HepG2 (cell line): ENCODE results near the gene UQCR11. TPM values are rescaled to one million over a fixed set of nuclear protein-coding genes. Genes with fewer than 3 reads are reported as not detected.

Experiments used
- ARHGAP35 ChIP-seq: sonication (generic); formaldehyde crosslinking; IDR thresholded peaks from 2 replicates; pipeline ENCODE4 v1.9.0; 2022; ENCODE audit warnings: mild to moderate bottlenecking, inconsistent platforms, moderate library complexity, missing genetic modification reagents, borderline replicate concordance
- RFX3 ChIP-seq: IDR thresholded peaks from 2 replicates; pipeline ENCODE4 v1.6.1; 2016; ENCODE audit warnings: missing biosample characterization, missing genetic modification reagents
- ZNF317 ChIP-seq: sonication (generic); formaldehyde crosslinking; IDR thresholded peaks from 2 replicates; pipeline ENCODE4 v1.5.0; 2020; ENCODE audit warnings: mild to moderate bottlenecking, missing genetic modification reagents
- ZNF749 ChIP-seq: sonication (generic); formaldehyde crosslinking; IDR thresholded peaks from 2 replicates; pipeline ENCODE4 v1.8.0; 2022; ENCODE audit warnings: mild to moderate bottlenecking, missing genetic modification reagents, moderate library complexity, borderline replicate concordance
- ZNF766 ChIP-seq: sonication (generic); formaldehyde crosslinking; IDR thresholded peaks from 2 replicates; pipeline ENCODE4 v1.5.0; 2020; ENCODE audit warnings: missing genetic modification reagents, borderline replicate concordance
- ZNF816 ChIP-seq: sonication (generic); formaldehyde crosslinking; IDR thresholded peaks from 2 replicates; pipeline ENCODE4 v1.8.0; 2022; ENCODE audit warnings: missing genetic modification reagents, mild to moderate bottlenecking, borderline replicate concordance
- polyA plus RNA-seq, 8 experiments: library from polyadenylated mRNA; depleted of rRNA in 3 of 8; stranded (reverse) in 7 of 8; unstranded in 1 of 8; fragments of >200 nt; fragmentation: Illumina TruSeq in 4 of 8; extraction: Trizol in 4 of 8; gene quantifications; 2 replicates each; pipeline versions ENCODE4 v1.2.1 to v1.2.3, GENCODE V29; 2011 to 2016; ENCODE audit warnings: low read depth in 4 of 8, missing spikeins in 1 of 8, mixed read lengths in 1 of 8; ENCODE audit not compliant: insufficient read depth in 1 of 8
- total RNA-seq, 5 experiments: library from RNA; depleted of rRNA; stranded (reverse); fragments of >200 nt; fragmentation: Illumina TruSeq; extraction: Trizol; gene quantifications; 2 replicates each; pipeline ENCODE4 v1.2.3, GENCODE V29; 2016; ENCODE audit warnings: low read depth in 1 of 5
- TF ChIP-seq, protein P1 (sequence below): fragments of 450-650 bp; IDR thresholded peaks from 2 replicates; pipeline ENCODE4 v1.6.1; 2017
- TF ChIP-seq, protein P2 (sequence below): sonication (generic); formaldehyde crosslinking; IDR thresholded peaks from 2 replicates; pipeline ENCODE4 v1.5.0; 2020; ENCODE audit warnings: mild to moderate bottlenecking, missing genetic modification reagents, borderline replicate concordance
- TF ChIP-seq, protein P3 (sequence below): sonication (generic); formaldehyde crosslinking; IDR thresholded peaks from 2 replicates; pipeline ENCODE4 v1.4.0; 2020; ENCODE audit warnings: missing genetic modification reagents
- TF ChIP-seq, protein P4 (sequence below): sonication (generic); formaldehyde crosslinking; IDR thresholded peaks from 2 replicates; pipeline ENCODE4 v1.4.0; 2020; ENCODE audit warnings: missing genetic modification reagents, low read depth, mild to moderate bottlenecking, borderline replicate concordance
- TF ChIP-seq, protein P5 (sequence below): sonication (generic); formaldehyde crosslinking; IDR thresholded peaks from 2 replicates; pipeline ENCODE4 v1.5.1; 2020; ENCODE audit warnings: mild to moderate bottlenecking, missing genetic modification reagents

The UQCR11 gene
- total and polyA plus RNA-seq, 2 of the 13 experiments (the other 11 are each of a cell fraction or from before 2014, with no cell fraction given) = 125 to 214 TPM

DNA sequence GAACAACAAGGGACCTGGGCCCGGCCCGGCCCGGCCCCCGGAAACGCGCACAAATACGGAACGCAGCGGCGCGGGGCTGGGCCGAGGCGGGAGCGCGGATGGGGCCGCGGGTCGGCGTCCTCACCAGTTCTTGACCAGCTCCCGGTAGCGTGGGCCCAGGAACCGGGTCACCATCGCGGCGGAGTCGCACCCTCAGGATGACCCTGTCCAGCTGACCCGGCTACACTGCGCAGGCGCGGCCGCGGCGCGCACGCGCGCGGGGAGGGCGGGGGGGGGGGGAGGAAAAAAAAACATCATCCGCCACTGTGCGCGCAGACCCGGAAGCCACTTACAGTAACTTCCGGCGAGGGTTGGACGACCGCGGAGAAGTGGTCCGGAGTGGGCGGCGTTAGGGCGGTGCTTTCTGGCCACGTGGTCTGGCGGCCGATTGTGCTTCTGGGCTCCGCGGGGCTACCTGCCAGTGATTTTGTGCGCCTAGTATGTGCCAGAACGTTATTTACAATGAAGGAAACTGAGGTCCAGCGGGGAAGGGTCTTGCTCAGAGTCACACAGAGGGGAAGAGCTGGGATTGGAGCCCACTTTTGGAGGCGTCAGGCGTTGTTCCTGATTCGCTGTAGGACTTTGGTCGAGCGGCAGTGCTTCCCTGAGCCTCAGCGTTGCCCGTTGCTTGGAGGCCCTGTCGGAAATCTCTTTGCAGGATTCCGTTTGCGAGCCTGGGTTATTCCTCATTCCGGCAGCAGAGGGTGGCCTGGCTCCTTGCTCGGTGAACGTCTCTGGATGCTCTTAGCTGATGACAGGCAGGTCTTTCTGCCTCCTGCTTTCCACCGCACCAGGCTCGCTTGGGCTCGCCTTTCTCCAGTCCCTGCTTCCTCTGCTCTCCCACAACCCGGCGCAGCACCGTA is at the start of gene UQCR11 (continued):
- TF ChIP-seq ZNF766 (CRISPR knock-in tag) (0 out of 2 replicates have a peak, but pooled peaks have one; percentile 38), ZNF749 (no peak), ZNF816 (CRISPR knock-in tag) (0 out of 2 replicates have a peak, but pooled peaks have one; percentile 47), ARHGAP35 (CRISPR knock-in tag) (peak; percentile 22; the same call in 1 of the 2 replicates), RFX3 (CRISPR knock-in tag) (no peak; the same call in 1 of the 2 replicates), ZNF317 (CRISPR knock-in tag) (no peak)
- TF ChIP-seq, protein P1, sequence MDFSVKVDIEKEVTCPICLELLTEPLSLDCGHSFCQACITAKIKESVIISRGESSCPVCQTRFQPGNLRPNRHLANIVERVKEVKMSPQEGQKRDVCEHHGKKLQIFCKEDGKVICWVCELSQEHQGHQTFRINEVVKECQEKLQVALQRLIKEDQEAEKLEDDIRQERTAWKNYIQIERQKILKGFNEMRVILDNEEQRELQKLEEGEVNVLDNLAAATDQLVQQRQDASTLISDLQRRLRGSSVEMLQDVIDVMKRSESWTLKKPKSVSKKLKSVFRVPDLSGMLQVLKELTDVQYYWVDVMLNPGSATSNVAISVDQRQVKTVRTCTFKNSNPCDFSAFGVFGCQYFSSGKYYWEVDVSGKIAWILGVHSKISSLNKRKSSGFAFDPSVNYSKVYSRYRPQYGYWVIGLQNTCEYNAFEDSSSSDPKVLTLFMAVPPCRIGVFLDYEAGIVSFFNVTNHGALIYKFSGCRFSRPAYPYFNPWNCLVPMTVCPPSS = no peak
- TF ChIP-seq, protein P2, sequence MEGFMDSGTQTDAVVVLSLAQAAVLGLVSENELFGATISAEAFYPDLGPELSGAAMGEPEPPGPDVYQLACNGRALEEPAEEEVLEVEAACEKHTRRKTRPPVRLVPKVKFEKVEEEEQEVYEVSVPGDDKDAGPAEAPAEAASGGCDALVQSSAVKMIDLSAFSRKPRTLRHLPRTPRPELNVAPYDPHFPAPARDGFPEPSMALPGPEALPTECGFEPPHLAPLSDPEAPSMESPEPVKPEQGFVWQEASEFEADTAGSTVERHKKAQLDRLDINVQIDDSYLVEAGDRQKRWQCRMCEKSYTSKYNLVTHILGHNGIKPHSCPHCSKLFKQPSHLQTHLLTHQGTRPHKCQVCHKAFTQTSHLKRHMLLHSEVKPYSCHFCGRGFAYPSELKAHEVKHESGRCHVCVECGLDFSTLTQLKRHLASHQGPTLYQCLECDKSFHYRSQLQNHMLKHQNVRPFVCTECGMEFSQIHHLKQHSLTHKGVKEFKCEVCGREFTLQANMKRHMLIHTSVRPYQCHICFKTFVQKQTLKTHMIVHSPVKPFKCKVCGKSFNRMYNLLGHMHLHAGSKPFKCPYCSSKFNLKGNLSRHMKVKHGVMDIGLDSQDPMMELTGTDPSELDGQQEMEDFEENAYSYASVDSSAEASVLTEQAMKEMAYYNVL (CRISPR knock-in tag) = no peak
- TF ChIP-seq, protein P3, sequence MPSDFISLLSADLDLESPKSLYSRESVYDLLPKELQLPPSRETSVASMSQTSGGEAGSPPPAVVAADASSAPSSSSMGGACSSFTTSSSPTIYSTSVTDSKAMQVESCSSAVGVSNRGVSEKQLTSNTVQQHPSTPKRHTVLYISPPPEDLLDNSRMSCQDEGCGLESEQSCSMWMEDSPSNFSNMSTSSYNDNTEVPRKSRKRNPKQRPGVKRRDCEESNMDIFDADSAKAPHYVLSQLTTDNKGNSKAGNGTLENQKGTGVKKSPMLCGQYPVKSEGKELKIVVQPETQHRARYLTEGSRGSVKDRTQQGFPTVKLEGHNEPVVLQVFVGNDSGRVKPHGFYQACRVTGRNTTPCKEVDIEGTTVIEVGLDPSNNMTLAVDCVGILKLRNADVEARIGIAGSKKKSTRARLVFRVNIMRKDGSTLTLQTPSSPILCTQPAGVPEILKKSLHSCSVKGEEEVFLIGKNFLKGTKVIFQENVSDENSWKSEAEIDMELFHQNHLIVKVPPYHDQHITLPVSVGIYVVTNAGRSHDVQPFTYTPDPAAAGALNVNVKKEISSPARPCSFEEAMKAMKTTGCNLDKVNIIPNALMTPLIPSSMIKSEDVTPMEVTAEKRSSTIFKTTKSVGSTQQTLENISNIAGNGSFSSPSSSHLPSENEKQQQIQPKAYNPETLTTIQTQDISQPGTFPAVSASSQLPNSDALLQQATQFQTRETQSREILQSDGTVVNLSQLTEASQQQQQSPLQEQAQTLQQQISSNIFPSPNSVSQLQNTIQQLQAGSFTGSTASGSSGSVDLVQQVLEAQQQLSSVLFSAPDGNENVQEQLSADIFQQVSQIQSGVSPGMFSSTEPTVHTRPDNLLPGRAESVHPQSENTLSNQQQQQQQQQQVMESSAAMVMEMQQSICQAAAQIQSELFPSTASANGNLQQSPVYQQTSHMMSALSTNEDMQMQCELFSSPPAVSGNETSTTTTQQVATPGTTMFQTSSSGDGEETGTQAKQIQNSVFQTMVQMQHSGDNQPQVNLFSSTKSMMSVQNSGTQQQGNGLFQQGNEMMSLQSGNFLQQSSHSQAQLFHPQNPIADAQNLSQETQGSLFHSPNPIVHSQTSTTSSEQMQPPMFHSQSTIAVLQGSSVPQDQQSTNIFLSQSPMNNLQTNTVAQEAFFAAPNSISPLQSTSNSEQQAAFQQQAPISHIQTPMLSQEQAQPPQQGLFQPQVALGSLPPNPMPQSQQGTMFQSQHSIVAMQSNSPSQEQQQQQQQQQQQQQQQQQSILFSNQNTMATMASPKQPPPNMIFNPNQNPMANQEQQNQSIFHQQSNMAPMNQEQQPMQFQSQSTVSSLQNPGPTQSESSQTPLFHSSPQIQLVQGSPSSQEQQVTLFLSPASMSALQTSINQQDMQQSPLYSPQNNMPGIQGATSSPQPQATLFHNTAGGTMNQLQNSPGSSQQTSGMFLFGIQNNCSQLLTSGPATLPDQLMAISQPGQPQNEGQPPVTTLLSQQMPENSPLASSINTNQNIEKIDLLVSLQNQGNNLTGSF (CRISPR knock-in tag) = 0 out of 2 replicates have a peak, but pooled peaks have one; percentile 65
- TF ChIP-seq, protein P4, sequence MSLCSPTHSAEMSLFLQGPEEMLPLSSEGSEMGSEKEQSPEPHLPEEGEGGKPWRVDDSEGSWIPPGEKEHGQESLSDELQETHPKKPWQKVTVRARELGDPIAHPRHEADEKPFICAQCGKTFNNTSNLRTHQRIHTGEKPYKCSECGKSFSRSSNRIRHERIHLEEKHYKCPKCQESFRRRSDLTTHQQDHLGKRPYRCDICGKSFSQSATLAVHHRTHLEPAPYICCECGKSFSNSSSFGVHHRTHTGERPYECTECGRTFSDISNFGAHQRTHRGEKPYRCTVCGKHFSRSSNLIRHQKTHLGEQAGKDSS = peak; percentile 65; the same call in 1 of the 2 replicates
- TF ChIP-seq, protein P5, sequence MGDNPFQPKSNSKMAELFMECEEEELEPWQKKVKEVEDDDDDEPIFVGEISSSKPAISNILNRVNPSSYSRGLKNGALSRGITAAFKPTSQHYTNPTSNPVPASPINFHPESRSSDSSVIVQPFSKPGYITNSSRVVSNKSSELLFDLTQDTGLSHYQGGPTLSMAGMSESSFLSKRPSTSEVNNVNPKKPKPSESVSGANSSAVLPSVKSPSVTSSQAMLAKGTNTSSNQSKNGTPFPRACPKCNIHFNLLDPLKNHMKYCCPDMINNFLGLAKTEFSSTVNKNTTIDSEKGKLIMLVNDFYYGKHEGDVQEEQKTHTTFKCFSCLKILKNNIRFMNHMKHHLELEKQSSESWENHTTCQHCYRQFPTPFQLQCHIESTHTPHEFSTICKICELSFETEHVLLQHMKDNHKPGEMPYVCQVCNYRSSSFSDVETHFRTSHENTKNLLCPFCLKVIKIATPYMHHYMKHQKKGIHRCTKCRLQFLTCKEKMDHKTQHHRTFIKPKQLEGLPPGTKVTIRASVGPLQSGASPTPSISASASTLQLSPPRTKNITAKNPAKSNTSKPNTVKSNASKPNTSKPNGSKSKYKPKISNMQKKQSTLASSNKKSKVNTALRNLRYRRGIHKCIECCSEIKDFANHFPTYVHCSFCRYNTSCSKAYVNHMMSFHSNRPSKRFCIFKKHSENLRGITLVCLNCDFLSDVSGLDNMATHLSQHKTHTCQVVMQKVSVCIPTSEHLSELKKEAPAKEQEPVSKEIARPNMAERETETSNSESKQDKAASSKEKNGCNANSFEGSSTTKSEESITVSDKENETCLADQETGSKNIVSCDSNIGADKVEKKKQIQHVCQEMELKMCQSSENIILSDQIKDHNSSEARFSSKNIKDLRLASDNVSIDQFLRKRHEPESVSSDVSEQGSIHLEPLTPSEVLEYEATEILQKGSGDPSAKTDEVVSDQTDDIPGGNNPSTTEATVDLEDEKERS (CRISPR knock-in tag) = no peak
